GM19324 (cell line): Measurements from ENCODE around the gene UBE2H.
"Not testable (repeated sequence)": the region's sequence is repeated elsewhere in the genome, so short reads cannot be mapped to it uniquely, and the experiment has no call there.

Experiments used
- ATAC-seq: cut with Tn5 transposase; IDR thresholded peaks from one replicate; pipeline ENCODE4 v1.9.1; 2021; ENCODE audit warnings: mild to moderate bottlenecking, moderate library complexity; ENCODE audit not compliant: unreplicated experiment, low FRiP score

UBE2H gene

GRCh38 chr7:129875745-129876411 is 76.9 kb downstream of the UBE2H start:
- no peak for ATAC-seq

GRCh38 chr7:129875160-129875559 is 77.6 kb downstream of the UBE2H start:
- no peak for ATAC-seq

GRCh38 chr7:129874722-129875121 is 78.0 kb downstream of the UBE2H start:
- ATAC-seq, result no peak

GRCh38 chr7:129872054-129872453 is 80.7 kb downstream of the UBE2H start:
- ATAC-seq, result no peak

GRCh38 chr7:129870668-129871067 is 82.1 kb downstream of the UBE2H start:
- ATAC-seq, result no peak

- ATAC-seq, result no peak
Measured at GRCh38 chr7:129866251-129866650, 86.5 kb downstream of the UBE2H start.

- ATAC-seq, result no peak
Measured at GRCh38 chr7:129865925-129866201, 86.9 kb downstream of the UBE2H start.

- no peak for ATAC-seq
Measured at GRCh38 chr7:129865093-129865924, 87.5 kb downstream of the UBE2H start.

- ATAC-seq, result not testable (repeated sequence)
Measured at GRCh38 chr7:129864676-129865075, 88.1 kb downstream of the UBE2H start.

GRCh38 chr7:129864042-129864441 is 88.7 kb downstream of the UBE2H start:
- no peak for ATAC-seq

GRCh38 chr7:129862682-129863081 is 90.1 kb downstream of the UBE2H start:
- ATAC-seq, result no peak

GRCh38 chr7:129860784-129861183 is 92.0 kb downstream of the UBE2H start:
- not testable (repeated sequence) for ATAC-seq

- no peak for ATAC-seq
Measured at GRCh38 chr7:129859183-129859582, 93.6 kb downstream of the UBE2H start.

GRCh38 chr7:129858490-129858889 is 94.3 kb downstream of the UBE2H start:
- ATAC-seq, result no peak

GRCh38 chr7:129857313-129857712 is 95.4 kb downstream of the UBE2H start:
- ATAC-seq, result no peak

- ATAC-seq, result no peak
Measured at GRCh38 chr7:129855935-129856717, 96.6 kb downstream of the UBE2H start.

GRCh38 chr7:129855234-129855673 is 97.5 kb downstream of the UBE2H start:
- ATAC-seq, result no peak

GRCh38 chr7:129854401-129854800 is 98.4 kb downstream of the UBE2H start:
- no peak for ATAC-seq

- no peak for ATAC-seq
Measured at GRCh38 chr7:129853661-129854268, 99.0 kb downstream of the UBE2H start.

- no peak for ATAC-seq
Measured at GRCh38 chr7:129851809-129852208, 101.0 kb downstream of the UBE2H start.

GRCh38 chr7:129851174-129851573 is 101.6 kb downstream of the UBE2H start:
- no peak for ATAC-seq
